Gastroesophageal sphincter (tissue), 4 donors: ENCODE measurements around the gene FLOT2. TPM values are rescaled to one million over a fixed set of nuclear protein-coding genes. Genes with fewer than 3 reads are reported as not detected.
"Not testable (repeated sequence)": the region's sequence is repeated elsewhere in the genome, so short reads cannot be mapped to it uniquely, and the experiment has no call there.

Experiments used
- ATAC-seq: fragments of 150-250 bp; one replicate; pipeline ENCODE4 v1.9.1; 2016; ENCODE audit warnings: mild to moderate bottlenecking, moderate library complexity
- H3K27ac ChIP-seq, 4 donors: fragments of 200-600 bp; sonication (generic) in 3 of 4; 1 replicate in 3 of 4; 2 replicates in 1 of 4; pipeline ENCODE4 v1.5.1; 2016 to 2019
- H3K27me3 ChIP-seq: fragments of 200-600 bp; sonication (generic); one replicate; pipeline ENCODE4 v1.5.1; 2019
- H3K36me3 ChIP-seq, 2 donors: fragments of 200-600 bp; sonication (generic); one replicate each; pipeline ENCODE4 v1.5.1; 2019; ENCODE audit warnings: control low read depth in 1 of 2
- H3K4me1 ChIP-seq, 3 donors: fragments of 200-600 bp; sonication (generic); 1 replicate in 2 of 3; 2 replicates in 1 of 3; pipeline ENCODE4 v1.5.1; 2016 to 2019; ENCODE audit warnings: control low read depth in 2 of 3
- H3K4me3 ChIP-seq, 2 donors: fragments of 200-600 bp; sonication (generic); one replicate each; pipeline ENCODE4 v1.5.1; 2019; ENCODE audit warnings: mild to moderate bottlenecking in 1 of 2, moderate library complexity in 1 of 2
- H3K9me3 ChIP-seq, 3 donors: fragments of 200-600 bp; sonication (generic); one replicate each; pipeline ENCODE4 v1.5.1; 2017 to 2019; ENCODE audit warnings: control low read depth in 2 of 3
- EP300 ChIP-seq: sonication (generic); formaldehyde crosslinking; IDR thresholded peaks from one replicate; pipeline ENCODE4 v1.6.1; 2017; ENCODE audit warnings: antibody characterized with exemption, mild to moderate bottlenecking
- POLR2A ChIP-seq, 2 donors: fragments of 450-650 bp; IDR thresholded peaks; one replicate each; pipeline ENCODE4 v1.6.1; 2017; ENCODE audit warnings: antibody characterized with exemption in 2 of 2, mild to moderate bottlenecking in 2 of 2, moderate library complexity in 1 of 2
- POLR2AphosphoS5 ChIP-seq: sonication (generic); formaldehyde crosslinking; IDR thresholded peaks from one replicate; pipeline ENCODE4 v1.6.1; 2017; ENCODE audit warnings: antibody characterized with exemption
- WGBS, 2 donors: methylation state at CpG; one replicate each; pipeline ENCODE4 v1.1.5; 2018; ENCODE audit warnings: low coverage in 1 of 2; 5-methylcytosine and 5-hydroxymethylcytosine counted together
- total RNA-seq, 4 donors: library from RNA; depleted of rRNA; stranded (reverse); fragments of >200 nt; gene quantifications; one replicate each; pipeline ENCODE4 v1.1.0, GENCODE V29; 2016
- TF ChIP-seq, protein P1 (sequence below), 4 experiments: fragments of 200-600 bp in 2 of 4; fragments of 450-650 bp in 2 of 4; sonication (generic) in 1 of 4; IDR thresholded peaks; one replicate each; pipeline ENCODE4 v1.5.1; 2017 to 2019; ENCODE audit warnings: antibody characterized with exemption in 4 of 4, mild to moderate bottlenecking in 2 of 4, moderate library complexity in 2 of 4

Gene FLOT2
- total RNA-seq, 4 donors from 2014 or later, result 71.6 to 107 (median 91.2) TPM

- H3K27me3 ChIP-seq, result no peaks in the 10 kb centered on the region
- peaks cover 0 to 81% of the 10 kb centered on the region in 2 donors for H3K36me3 ChIP-seq
- H3K4me3 ChIP-seq, result no peak overlapping the region
- H3K27ac ChIP-seq, result no peak overlapping the region
- WGBS, 2 donors, result 93 to 100% methylated on average over 1 to 4 of the region's 10 CpGs
- H3K9me3 ChIP-seq, result no peaks in the 10 kb centered on the region
- ATAC-seq, result no peak
- TF ChIP-seq, protein P1, sequence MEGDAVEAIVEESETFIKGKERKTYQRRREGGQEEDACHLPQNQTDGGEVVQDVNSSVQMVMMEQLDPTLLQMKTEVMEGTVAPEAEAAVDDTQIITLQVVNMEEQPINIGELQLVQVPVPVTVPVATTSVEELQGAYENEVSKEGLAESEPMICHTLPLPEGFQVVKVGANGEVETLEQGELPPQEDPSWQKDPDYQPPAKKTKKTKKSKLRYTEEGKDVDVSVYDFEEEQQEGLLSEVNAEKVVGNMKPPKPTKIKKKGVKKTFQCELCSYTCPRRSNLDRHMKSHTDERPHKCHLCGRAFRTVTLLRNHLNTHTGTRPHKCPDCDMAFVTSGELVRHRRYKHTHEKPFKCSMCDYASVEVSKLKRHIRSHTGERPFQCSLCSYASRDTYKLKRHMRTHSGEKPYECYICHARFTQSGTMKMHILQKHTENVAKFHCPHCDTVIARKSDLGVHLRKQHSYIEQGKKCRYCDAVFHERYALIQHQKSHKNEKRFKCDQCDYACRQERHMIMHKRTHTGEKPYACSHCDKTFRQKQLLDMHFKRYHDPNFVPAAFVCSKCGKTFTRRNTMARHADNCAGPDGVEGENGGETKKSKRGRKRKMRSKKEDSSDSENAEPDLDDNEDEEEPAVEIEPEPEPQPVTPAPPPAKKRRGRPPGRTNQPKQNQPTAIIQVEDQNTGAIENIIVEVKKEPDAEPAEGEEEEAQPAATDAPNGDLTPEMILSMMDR (IDR thresholded peaks at IDR 0.05), result no peak
- no peak for TF ChIP-seq POLR2A (IDR thresholded peaks at IDR 0.05)
- no peak for TF ChIP-seq POLR2AphosphoS5
- no peak for TF ChIP-seq EP300
- no peaks in the 10 kb centered on the region for H3K4me1 ChIP-seq
These were observed 17.0 kb downstream of the FLOT2 start for GRCh38 chr17:28880572-28880945.

GRCh38 chr17:28879886-28880571 lies 17.5 kb downstream of the FLOT2 start:
- WGBS, 2 donors, result 68% methylated on average over 7 to 8 of the region's 9 CpGs
- peaks cover 0 to 76% of the 10 kb centered on the region in 2 donors for H3K36me3 ChIP-seq
- H3K27me3 ChIP-seq, result no peaks in the 10 kb centered on the region
- no peaks in the 10 kb centered on the region for H3K9me3 ChIP-seq
- ATAC-seq, result no peak
- H3K4me1 ChIP-seq, result no peaks in the 10 kb centered on the region
- H3K4me3 ChIP-seq, result no peak overlapping the region
- TF ChIP-seq POLR2A (IDR thresholded peaks at IDR 0.05) (no peak), POLR2AphosphoS5 (no peak), EP300 (no peak)
- TF ChIP-seq, protein P1 (IDR thresholded peaks at IDR 0.05), result no peak
- no peak overlapping the region for H3K27ac ChIP-seq

DNA sequence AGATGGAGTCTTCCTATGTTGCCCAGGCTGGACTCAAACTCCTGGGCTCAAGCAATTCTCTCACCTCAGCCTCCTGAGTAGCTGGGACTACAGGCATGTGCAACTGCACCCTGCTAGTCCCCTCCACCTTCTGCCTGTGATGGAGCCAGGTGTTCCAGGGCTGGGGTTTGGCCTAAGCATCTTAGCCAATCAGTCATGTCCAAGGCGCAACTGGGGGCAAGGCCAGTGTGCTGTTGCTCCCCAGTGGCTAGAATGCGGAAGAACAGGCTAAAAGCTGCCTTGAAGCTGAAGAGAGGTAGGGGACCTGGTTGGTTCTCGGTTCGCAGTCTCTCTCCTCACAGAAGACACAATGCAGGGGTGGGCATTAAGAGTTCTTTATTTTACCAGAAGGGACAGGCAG lies 18.6 kb downstream of the FLOT2 start:
- no peak for ATAC-seq
- H3K27ac ChIP-seq, result no peak overlapping the region
- WGBS, 2 donors, result no CpG with 5 or more reads among the region's 4 CpGs
- no peaks in the 10 kb centered on the region for H3K4me1 ChIP-seq
- TF ChIP-seq POLR2A (IDR thresholded peaks at IDR 0.05) (no peak), POLR2AphosphoS5 (no peak), EP300 (no peak)
- TF ChIP-seq, protein P1 (IDR thresholded peaks at IDR 0.05), result peak in 2 of 4 experiments; percentile 38 to 42
- H3K27me3 ChIP-seq, result no peaks in the 10 kb centered on the region
- H3K9me3 ChIP-seq, result no peaks in the 10 kb centered on the region
- no peak overlapping the region for H3K4me3 ChIP-seq
- peaks cover 0 to 66% of the 10 kb centered on the region in 2 donors for H3K36me3 ChIP-seq

GRCh38 chr17:28878158-28878910 lies 19.2 kb downstream of the FLOT2 start:
- H3K36me3 ChIP-seq, result peaks cover 0 to 59% of the 10 kb centered on the region in 2 donors
- no peaks in the 10 kb centered on the region for H3K27me3 ChIP-seq
- no peak for ATAC-seq
- no peak overlapping the region for H3K27ac ChIP-seq
- H3K4me1 ChIP-seq, result no peaks in the 10 kb centered on the region
- TF ChIP-seq, protein P1 (IDR thresholded peaks at IDR 0.05), result no peak
- peak; percentile 4 for TF ChIP-seq POLR2AphosphoS5
- TF ChIP-seq POLR2A (IDR thresholded peaks at IDR 0.05), result no peak
- no peak for TF ChIP-seq EP300
- H3K4me3 ChIP-seq, result no peak overlapping the region
- no peaks in the 10 kb centered on the region for H3K9me3 ChIP-seq
- WGBS, 2 donors, result 77 to 90% methylated on average over 2 of the region's 2 CpGs

DNA sequence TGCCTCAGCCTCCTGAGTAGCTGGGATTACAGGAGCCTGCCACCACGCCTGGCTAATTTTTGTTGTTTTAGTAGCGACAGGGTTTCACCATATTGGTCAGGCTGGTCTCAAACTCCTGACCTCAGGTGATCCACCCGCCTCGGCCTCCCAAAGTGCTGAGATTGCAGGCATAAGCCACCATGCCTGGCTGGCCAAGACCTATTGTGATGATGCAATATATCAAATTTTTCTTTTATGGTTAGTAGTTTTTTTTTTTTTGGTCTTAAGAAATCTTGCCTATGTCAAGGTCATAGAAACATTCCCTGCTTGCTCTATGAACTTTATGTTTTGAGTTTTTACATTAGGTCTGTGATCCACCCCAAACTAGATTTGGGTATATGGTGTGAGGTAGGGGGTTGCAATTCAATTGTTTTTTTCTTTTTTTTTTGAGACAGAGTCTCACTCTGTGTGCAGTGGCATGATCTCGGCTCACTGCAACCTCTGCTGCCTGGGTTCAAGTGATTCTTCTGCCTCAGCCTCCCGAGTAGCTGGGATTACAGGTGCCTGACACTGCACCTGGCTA lies 20.3 kb downstream of the FLOT2 start:
- not testable (repeated sequence) for H3K4me1 ChIP-seq, H3K27ac ChIP-seq, H3K27me3 ChIP-seq, H3K4me3 ChIP-seq, H3K9me3 ChIP-seq, ATAC-seq
- 93 to 95% methylated on average over 4 to 6 of the region's 6 CpGs for WGBS, 2 donors
- peaks cover 0 to 48% of the 10 kb centered on the region in 2 donors for H3K36me3 ChIP-seq
